ENCODE measurements around the gene WAS.

DNA sequence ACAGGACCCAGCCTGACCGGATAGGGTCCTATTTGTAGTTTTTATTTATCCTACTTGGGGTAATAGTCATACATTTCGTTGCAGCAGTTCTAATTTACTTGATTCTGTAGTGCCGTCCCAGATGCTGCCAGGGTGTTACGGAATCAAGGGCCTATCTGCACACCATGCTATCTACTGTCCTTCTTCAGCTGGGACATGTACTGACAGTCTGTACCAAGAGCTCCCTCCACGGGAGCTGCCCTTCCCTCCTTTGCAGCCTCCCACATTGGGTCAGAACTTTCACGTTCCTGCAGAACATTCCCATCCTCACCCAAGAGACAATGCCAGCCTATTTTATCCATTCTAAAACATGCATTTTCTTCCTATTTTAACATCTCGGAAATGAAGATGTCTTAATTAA lies 19.6 kb downstream of the WAS start:
- TF ChIP-seq, protein P1, sequence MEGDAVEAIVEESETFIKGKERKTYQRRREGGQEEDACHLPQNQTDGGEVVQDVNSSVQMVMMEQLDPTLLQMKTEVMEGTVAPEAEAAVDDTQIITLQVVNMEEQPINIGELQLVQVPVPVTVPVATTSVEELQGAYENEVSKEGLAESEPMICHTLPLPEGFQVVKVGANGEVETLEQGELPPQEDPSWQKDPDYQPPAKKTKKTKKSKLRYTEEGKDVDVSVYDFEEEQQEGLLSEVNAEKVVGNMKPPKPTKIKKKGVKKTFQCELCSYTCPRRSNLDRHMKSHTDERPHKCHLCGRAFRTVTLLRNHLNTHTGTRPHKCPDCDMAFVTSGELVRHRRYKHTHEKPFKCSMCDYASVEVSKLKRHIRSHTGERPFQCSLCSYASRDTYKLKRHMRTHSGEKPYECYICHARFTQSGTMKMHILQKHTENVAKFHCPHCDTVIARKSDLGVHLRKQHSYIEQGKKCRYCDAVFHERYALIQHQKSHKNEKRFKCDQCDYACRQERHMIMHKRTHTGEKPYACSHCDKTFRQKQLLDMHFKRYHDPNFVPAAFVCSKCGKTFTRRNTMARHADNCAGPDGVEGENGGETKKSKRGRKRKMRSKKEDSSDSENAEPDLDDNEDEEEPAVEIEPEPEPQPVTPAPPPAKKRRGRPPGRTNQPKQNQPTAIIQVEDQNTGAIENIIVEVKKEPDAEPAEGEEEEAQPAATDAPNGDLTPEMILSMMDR (IDR thresholded peaks at IDR 0.05) = no peak
- no peak for TF ChIP-seq TEAD4 (CRISPR knock-in tag; IDR thresholded peaks at IDR 0.05)

Measured in WTC11 (cell line).